NOMO-1 treated with dmso at 0.1 percent for 144 hours (cell line): ENCODE data around the gene SKOR2.
"Not testable (repeated sequence)": the region's sequence is repeated elsewhere in the genome, so short reads cannot be mapped to it uniquely, and the experiment has no call there.

Source experiments
- DNase-seq: peaks from one replicate; lab custom pipeline; 2025; ENCODE audit not compliant: unreplicated experiment; lab: John Stamatoyannopoulos, UW

The SKOR2 gene

DNA sequence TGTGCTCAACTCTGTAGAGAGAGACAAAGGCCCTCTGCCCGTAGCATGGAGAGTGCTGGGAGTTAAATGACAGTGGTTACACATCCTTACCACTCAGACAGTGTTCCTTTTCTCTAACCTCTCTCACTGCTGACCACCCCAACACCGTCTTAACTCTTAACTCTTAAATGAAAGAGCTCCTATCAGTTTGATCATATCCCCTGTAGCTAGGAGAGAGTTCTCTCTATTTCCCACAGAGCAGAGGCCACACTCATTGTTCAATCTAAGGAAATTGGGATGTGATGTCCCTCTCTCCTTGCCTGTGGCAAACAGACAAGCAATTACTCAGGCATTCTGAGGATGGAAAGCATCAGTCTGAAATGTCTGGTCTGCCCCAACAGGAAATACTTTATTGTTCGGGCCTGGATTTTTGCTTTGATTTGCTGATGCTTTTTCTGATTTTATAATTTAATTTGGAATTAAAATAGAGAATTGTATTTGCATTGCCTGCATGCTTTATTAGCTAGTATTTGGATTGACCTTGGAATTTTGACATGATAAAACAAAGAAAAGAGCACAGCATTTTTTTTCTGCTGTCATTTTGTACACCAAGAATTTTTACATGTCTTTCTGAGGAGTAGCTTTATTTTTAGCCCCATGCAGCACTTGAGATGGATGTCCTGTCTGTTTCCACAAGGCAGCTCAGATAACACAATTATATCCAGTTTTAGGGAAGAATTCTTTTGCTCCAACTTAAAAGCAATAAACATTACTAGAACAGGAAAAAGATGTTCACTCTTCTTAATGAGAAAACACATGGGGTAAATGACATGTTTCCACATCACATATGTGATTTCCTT lies 47.6 kb downstream of the SKOR2 start:
- no peak for DNase-seq

DNA sequence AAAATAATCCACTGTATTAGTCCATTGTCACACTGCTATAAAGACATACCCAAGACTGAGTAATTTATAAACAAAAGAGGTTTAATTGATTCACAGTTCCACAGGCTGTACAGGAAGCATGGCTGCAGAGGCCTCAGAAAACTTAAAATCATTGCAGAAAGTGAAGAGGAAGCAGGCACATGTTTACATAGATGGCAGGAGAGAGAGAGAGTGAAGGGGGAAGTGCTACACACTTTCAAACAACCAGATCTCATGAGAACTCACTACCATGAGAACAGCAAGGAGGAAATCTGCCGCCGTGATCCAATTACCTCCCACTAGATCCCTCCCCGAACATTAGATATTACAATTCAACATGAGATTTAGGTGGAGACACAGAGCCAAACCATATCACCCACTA lies 55.5 kb downstream of the SKOR2 start:
- DNase-seq = not testable (repeated sequence)

- no peak for DNase-seq
Measured at GRCh38 chr18:47191961-47192360, 59.5 kb downstream of the SKOR2 start.

DNA sequence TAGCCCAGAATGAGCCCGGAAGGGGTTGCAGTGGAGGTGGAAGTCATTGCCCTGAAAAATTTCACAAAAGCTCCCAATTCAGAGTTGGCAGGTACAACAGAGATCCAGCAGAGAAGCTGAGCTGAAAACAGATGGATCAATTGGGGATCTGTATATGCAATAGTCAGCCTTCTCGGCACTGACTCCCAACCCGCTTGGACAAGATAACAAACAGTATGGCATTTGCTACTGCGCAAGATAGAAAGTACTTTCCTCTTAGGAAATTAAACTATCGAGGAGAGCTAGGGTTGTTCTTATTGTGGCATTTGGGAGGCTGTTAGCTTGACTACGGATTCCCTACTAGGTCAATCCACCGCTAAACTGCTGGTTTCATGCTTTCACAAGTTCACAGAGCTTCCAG lies 63.7 kb downstream of the SKOR2 start:
- no peak for DNase-seq

DNA sequence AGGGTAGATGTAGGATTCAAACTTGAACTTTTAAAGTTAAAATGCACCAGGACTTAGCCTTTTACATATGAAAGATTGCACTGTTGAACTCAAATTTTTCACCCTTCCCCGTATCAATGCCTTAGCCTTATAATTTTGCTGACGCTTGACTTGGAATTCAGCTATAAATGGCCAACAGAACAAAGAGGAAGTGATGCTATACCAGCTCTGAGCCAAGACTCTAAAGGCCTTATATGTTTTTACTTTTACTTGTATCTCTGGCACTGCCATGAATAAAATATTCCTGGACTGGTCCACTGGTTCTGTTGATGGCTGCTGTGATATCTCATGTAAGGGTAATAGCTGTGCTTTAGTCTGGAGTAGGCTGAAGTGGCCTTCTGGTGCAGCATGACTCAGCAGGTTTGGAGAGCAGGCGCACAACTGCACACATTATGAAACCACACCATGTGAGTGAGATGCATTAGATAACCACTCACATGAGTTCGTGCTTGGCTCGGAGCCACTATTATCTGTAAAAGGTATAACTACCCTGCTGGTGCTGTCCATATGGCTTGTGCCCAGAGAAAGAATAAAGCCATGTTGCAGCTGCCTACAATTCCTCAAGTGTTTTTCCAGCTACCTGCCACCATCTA lies 66.9 kb downstream of the SKOR2 start:
- DNase-seq = no peak

DNA sequence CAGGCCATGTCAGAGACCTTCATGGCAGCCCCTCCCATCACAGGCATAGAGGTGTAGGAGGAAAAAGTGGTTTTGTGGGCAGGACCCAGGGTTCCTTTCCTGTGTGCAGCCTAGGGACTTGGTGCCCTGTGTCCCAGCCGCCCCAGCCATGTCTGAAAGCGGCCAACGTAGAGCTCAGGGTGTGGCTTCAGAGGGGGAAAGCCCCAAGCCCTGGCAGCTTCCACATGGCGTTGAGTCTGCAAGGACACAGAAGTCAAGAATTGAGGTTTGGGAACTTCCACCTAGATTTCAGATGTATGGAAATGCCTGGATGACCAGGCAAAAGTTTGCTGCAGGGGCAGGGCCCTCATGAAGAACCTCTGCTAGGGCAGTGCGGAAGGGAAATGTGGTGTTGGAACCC lies 69.3 kb downstream of the SKOR2 start:
- DNase-seq = not testable (repeated sequence)

- no peak for DNase-seq
Measured at GRCh38 chr18:47180765-47181164, 70.7 kb downstream of the SKOR2 start.

DNA sequence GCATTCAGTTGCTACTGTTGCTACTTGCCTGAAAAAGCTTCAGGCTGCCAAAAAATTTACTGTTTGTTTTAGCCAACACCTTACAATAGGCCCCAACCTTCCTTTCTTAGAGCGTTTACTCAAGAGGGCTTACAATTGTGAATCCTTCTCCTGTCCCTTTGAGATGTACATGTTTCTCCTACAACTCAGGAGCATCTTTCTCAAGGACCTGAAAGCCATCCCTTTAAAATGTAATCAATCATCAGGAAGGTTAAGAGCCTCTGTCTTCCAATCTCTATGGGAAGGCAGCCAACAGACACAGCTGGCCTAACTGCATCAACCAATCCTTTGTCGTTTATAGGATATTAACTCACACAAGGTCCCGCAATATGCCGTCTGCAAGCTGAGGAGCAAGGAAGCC lies 71.9 kb downstream of the SKOR2 start:
- DNase-seq = no peak

DNA sequence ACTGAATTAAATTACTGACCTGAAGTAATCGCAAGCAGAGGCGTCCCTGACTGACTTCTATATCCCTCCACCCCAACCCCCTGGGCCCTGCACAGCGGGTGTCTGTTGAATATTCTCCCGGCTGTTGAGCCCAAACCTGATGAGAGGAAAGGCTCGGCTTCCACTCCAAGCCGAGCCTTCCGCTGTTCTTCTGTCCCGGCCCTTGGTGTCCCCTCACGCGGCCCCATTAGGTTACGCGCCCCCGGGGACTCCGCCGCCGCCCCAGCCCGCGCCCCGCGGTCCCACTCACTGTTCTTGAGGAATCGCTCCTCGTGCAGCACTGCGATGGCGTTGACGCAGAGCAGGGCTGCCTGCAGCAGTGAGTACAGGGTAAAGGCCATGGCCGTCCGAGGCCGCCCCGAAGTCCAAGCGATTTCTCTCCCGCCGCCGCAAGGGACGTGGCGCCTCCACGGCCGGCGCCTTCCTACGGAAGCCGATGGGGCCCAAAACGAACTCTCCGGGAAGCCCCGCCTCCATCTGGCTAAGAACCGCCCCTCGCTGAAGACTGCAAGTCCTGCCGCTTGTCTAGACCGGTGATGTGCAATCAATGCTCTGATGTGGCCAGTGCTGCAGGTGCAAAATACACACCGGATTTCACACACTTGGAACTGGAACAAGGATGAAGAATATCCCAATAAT lies 75.4 kb downstream of the SKOR2 start, which contains the start of gene IER3IP1:
IER3IP1 (minus strand) TSS at position 467 of the 678 bp plus-strand sequence; CDS start at position 380, 87 bp downstream.
- peak; percentile 86 for DNase-seq

- no peak for DNase-seq
Measured at GRCh38 chr18:47175283-47175897, 76.1 kb downstream of the SKOR2 start.

- no peak for DNase-seq
Measured at GRCh38 chr18:47174545-47175116, 76.8 kb downstream of the SKOR2 start.

DNA sequence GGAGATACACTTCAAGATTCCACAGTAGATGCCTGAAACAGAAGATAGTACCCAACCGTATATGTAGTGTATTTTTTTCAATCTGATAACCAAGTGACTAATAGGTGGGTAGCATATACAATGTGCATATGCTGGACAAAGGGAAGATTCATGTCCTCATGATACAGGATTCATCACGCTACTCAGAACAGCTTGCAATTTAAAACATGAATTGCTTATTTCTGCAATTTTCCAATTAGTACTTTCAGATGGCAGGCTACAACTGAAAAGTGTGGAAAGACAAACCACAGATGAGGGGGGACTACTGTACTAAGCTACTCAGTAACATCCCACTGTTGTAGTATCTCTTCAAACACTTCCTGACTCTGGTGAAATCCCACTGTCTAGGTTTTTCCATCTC lies 79.0 kb downstream of the SKOR2 start:
- DNase-seq = no peak

GRCh38 chr18:47168913-47169312 lies 82.5 kb downstream of the SKOR2 start:
- DNase-seq = no peak

- no peak for DNase-seq
Measured at GRCh38 chr18:47168509-47168908, 83.0 kb downstream of the SKOR2 start.

DNA sequence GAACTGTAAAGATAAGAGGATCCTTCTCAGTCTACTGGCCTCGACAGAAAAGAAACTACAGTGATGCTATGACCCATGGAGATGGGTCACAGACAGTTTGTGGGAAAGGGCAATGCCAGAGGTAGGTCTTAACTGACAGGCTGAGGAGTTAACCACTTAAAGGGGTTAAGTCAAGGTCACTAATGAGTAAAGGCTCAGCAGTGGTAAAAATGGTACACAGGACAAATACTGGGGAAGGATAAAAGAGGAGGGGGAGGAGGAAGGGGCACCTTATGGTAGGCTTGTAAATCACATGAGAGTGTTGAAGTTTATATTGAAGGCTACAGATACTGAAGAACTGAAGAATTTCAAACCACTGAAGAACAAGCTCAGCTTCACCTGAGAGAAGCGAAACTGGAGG lies 85.2 kb downstream of the SKOR2 start:
- no peak for DNase-seq

GRCh38 chr18:47163241-47163640 lies 88.2 kb downstream of the SKOR2 start:
- DNase-seq = no peak

DNA sequence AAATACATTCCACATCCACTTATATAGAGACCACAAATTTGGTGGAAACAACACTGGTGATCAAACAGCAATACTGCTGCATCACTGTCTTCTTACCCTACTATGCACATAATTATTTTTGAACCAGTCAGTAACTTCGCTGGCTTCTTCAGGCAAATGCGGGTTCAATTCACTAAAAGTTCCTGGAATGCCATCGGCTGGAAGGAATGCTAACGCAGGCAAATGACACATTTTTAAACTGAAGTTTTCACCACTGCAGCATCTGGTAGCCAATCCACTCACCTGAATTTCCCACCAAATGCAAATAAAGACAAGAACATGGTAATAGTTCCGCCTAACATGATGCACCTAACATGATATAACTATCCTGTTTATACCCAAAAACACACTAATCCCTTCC lies 91.2 kb downstream of the SKOR2 start:
- no peak for DNase-seq

- not testable (repeated sequence) for DNase-seq
Measured at GRCh38 chr18:47158404-47158803, 93.1 kb downstream of the SKOR2 start.
